MCF 10A (cell line): ENCODE measurements around the gene CDH26. TPM values are rescaled to one million over a fixed set of nuclear protein-coding genes. Genes with fewer than 3 reads are reported as not detected.
A peak's percentile ranks its signal among the peaks of the same experiment; 100 is the strongest.

Source experiments
- BruUV-seq: library from RNA; stranded (reverse); fragments of 400-500 nt; replicated peaks from 2 replicates; lab custom pipeline; 2021; lab: Mats Ljungman, UMichigan
- CTCF ChIA-PET: fragments of 300-600 bp; sonication (Branson Sonifier 250); formaldehyde crosslinking; extraction: SDS; loops from one replicate; lab custom pipeline; 2021; ENCODE audit warnings: antibody characterized with exemption, inconsistent platforms; lab: Yijun Ruan, JAX
- POLR2A ChIA-PET: fragments of 300-600, 350-650 bp; sonication (Branson Sonifier 250); formaldehyde crosslinking; extraction: SDS; loops from one replicate; lab custom pipeline; 2020; ENCODE audit warnings: antibody characterized with exemption, inconsistent platforms; lab: Yijun Ruan, JAX
- DNase-seq: peaks from one replicate; pipeline ENCODE4 v3.0.0-alpha.2; 2018; ENCODE audit not compliant: unreplicated experiment
- H3K27ac Mint-ChIP-seq: one replicate; pipeline ENCODE4 v1.8.0; 2022; ENCODE audit warnings: mild to moderate bottlenecking, low read depth, mixed read lengths; ENCODE audit not compliant: unreplicated experiment
- H3K27me3 Mint-ChIP-seq: one replicate; pipeline ENCODE4 v1.8.0; 2022; ENCODE audit warnings: mixed read lengths; ENCODE audit not compliant: insufficient read depth, unreplicated experiment
- H3K36me3 Mint-ChIP-seq: one replicate; pipeline ENCODE4 v1.8.0; 2022; ENCODE audit warnings: mild to moderate bottlenecking, moderate library complexity, mixed read lengths; ENCODE audit not compliant: insufficient read depth, unreplicated experiment
- H3K4me1 Mint-ChIP-seq: one replicate; pipeline ENCODE4 v1.8.0; 2022; ENCODE audit warnings: mixed read lengths; ENCODE audit not compliant: insufficient read depth, unreplicated experiment
- H3K4me3 Mint-ChIP-seq: one replicate; pipeline ENCODE4 v1.8.0; 2022; ENCODE audit warnings: mild to moderate bottlenecking, moderate library complexity, mixed read lengths; ENCODE audit not compliant: unreplicated experiment
- H3K9me3 Mint-ChIP-seq: one replicate; pipeline ENCODE4 v1.8.0; 2022; ENCODE audit warnings: mixed read lengths; ENCODE audit not compliant: unreplicated experiment
- CTCF ChIP-seq: fragments of 200-600 bp; IDR thresholded peaks from one replicate; pipeline ENCODE4 v1.8.0; 2022; ENCODE audit warnings: antibody characterized with exemption, mild to moderate bottlenecking; ENCODE audit not compliant: unreplicated experiment
- intact Hi-C: fragments of 100-400 bp; cut with micrococcal nuclease; formaldehyde crosslinking; loops from 2 replicates; pipeline ENCODE4 v1.14.1; 2022
- total RNA-seq: library from RNA; stranded (reverse); gene quantifications from 2 replicates; pipeline ENCODE4 v1.2.3, GENCODE V29; 2022

The CDH26 gene
- total RNA-seq, 1 experiment from 2014 or later, result 0.12 TPM

- no peak overlapping the region for H3K27ac Mint-ChIP-seq
- no peak overlapping the region for H3K4me3 Mint-ChIP-seq
- H3K4me1 Mint-ChIP-seq, result peaks cover 13% of the 10 kb centered on the region
Observed at GRCh38 chr20:59988141-59988540, 29.9 kb downstream of the CDH26 start.

GRCh38 chr20:59992526-59993084 is 34.4 kb downstream of the CDH26 start:
- TF ChIP-seq CTCF, result peak; percentile 15
- POLR2A ChIA-PET, result interaction anchor here (1.3 kb wide), 1 partner anchor 58 kb away, joined by 3 read pairs; no protein-coding TSS in a partner anchor
- Mint-ChIP-seq H3K4me3 (no peak overlapping the region), H3K9me3 (no peaks in the 10 kb centered on the region), H3K36me3 (no peaks in the 10 kb centered on the region), H3K4me1 (peaks cover 7% of the 10 kb centered on the region), H3K27me3 (no peaks in the 10 kb centered on the region), H3K27ac (no peak overlapping the region)
- intact Hi-C loops, result loop anchor here (1.0 kb wide), 1 partner anchor 58 kb away; no protein-coding TSS in a partner anchor
- peak; percentile 17 for DNase-seq
- CTCF ChIA-PET, result interaction anchor here (0.6 to 2.0 kb wide), 15 partner anchors 9 to 472 kb away, joined by 3 to 10 read pairs (median 5); partner anchors contain the start of genes FAM217B and PPP1R3D
- BruUV-seq, result no TSS peak

More at GRCh38 chr20:59988141-59988540, 29.9 kb downstream of the CDH26 start:
- DNase-seq, result peak; percentile 86
- POLR2A ChIA-PET, result interaction anchor here (0.6 to 1.8 kb wide), 10 partner anchors 14 to 1097 kb away, joined by 3 to 10 read pairs (median 4); partner anchors contain the start of genes FAM217B and PPP1R3D
- Mint-ChIP-seq H3K9me3 (no peaks in the 10 kb centered on the region), H3K36me3 (no peaks in the 10 kb centered on the region), H3K27me3 (no peaks in the 10 kb centered on the region)
- intact Hi-C loops, result no loop called here
- CTCF ChIA-PET, result interaction anchor here (0.7 to 1.4 kb wide), 6 partner anchors 11 to 222 kb away, joined by 3 to 5 read pairs (median 4); no protein-coding TSS in a partner anchor
- no TSS peak for BruUV-seq
- no peak for TF ChIP-seq CTCF

GRCh38 chr20:59993736-59994430 is 35.7 kb downstream of the CDH26 start:
- Mint-ChIP-seq H3K4me3 (no peak overlapping the region), H3K4me1 (no peaks in the 10 kb centered on the region), H3K36me3 (no peaks in the 10 kb centered on the region), H3K9me3 (no peaks in the 10 kb centered on the region), H3K27me3 (no peaks in the 10 kb centered on the region), H3K27ac (no peak overlapping the region)
- no peak for DNase-seq
- CTCF ChIA-PET, result interaction anchor here (0.6 to 2.0 kb wide), 10 partner anchors 8 to 69 kb away, joined by 3 to 10 read pairs (median 5); partner anchors contain the start of genes FAM217B and PPP1R3D
- POLR2A ChIA-PET, result interaction anchor here (1.0 kb wide), 1 partner anchor 22 kb away, joined by 3 read pairs; no protein-coding TSS in a partner anchor
- BruUV-seq, result no TSS peak
- no peak for TF ChIP-seq CTCF
- intact Hi-C loops, result no loop called here

- intact Hi-C loops, result no loop called here
- Mint-ChIP-seq H3K36me3 (no peaks in the 10 kb centered on the region), H3K27me3 (no peaks in the 10 kb centered on the region), H3K9me3 (no peaks in the 10 kb centered on the region), H3K4me1 (no peaks in the 10 kb centered on the region), H3K4me3 (no peak overlapping the region), H3K27ac (no peak overlapping the region)
- TF ChIP-seq CTCF, result no peak
- POLR2A ChIA-PET, result interaction anchor here (1.0 kb wide), 1 partner anchor 23 kb away, joined by 3 read pairs; no protein-coding TSS in a partner anchor
- DNase-seq, result peak; percentile 81
- CTCF ChIA-PET, result interaction anchor here (1.2 kb wide), 1 partner anchor 40 kb away, joined by 3 read pairs; no protein-coding TSS in a partner anchor
- no TSS peak for BruUV-seq
Observed at GRCh38 chr20:59994697-59995122, 36.5 kb downstream of the CDH26 start.
